Lower leg skin (tissue), 4 donors: Measurements from ENCODE around the gene AK5. TPM values are rescaled to one million over a fixed set of nuclear protein-coding genes. Genes with fewer than 3 reads are reported as not detected.

ENCODE experiments used
- DNase-seq, 2 donors: peaks; one replicate each; pipeline ENCODE4 v3.0.0-alpha.2; 2019; ENCODE audit warnings: low spot score in 2 of 2
- H3K4me3 ChIP-seq: fragments of 200-600 bp; sonication (generic); 2 replicates; pipeline ENCODE4 v1.5.1; 2017; ENCODE audit warnings: mild to moderate bottlenecking, low read depth; ENCODE audit not compliant: poor library complexity, severe bottlenecking
- CTCF ChIP-seq, 3 donors: fragments of 450-650 bp; IDR thresholded peaks; one replicate each; pipeline ENCODE4 v1.5.1; 2016; ENCODE audit warnings: antibody characterized with exemption in 3 of 3, mild to moderate bottlenecking in 3 of 3, moderate library complexity in 2 of 3
- POLR2A ChIP-seq, 2 donors: fragments of 450-650 bp; IDR thresholded peaks; one replicate each; pipeline ENCODE4 v1.6.1; 2016 to 2017; ENCODE audit warnings: antibody characterized with exemption in 2 of 2, mild to moderate bottlenecking in 1 of 2, moderate library complexity in 1 of 2
- WGBS, 2 donors: methylation state at CpG; one replicate each; pipeline ENCODE4 v1.1.5; 2018; 5-methylcytosine and 5-hydroxymethylcytosine counted together
- intact Hi-C: fragments of 100-400 bp; cut with DNase I; formaldehyde crosslinking; loops from one replicate; pipeline ENCODE4 v1.15.0; 2023; ENCODE audit warnings: low total_unique reads
- total RNA-seq, 4 donors: library from RNA; depleted of rRNA; stranded (reverse); fragments of >200 nt; gene quantifications; one replicate each; pipeline ENCODE4 v1.1.0, GENCODE V29; 2016

The AK5 gene
- total RNA-seq, 4 donors from 2014 or later = 0.08 to 2.6 (median 1.7) TPM

GRCh38 chr1:77471691-77472090 lies 189.9 kb downstream of the AK5 start:
- WGBS, 2 donors = 75 to 90% methylated on average over 2 of the region's 2 CpGs
- intact Hi-C loops = no loop called here
- no peak overlapping the region for H3K4me3 ChIP-seq
- no peak for TF ChIP-seq CTCF (IDR thresholded peaks at IDR 0.05)
- TF ChIP-seq POLR2A (IDR thresholded peaks at IDR 0.05) = no peak
- no peak for DNase-seq

- no peak for TF ChIP-seq CTCF (IDR thresholded peaks at IDR 0.05)
- no peak for TF ChIP-seq POLR2A (IDR thresholded peaks at IDR 0.05)
- no peak for DNase-seq
- 34 to 58% methylated on average over 3 of the region's 3 CpGs for WGBS, 2 donors
Observed at GRCh38 chr1:77473690-77474089, 191.9 kb downstream of the AK5 start.

GRCh38 chr1:77475641-77476040 lies 193.8 kb downstream of the AK5 start:
- DNase-seq = no peak
- WGBS, 2 donors = 21 to 38% methylated on average over 1 of the region's 1 CpG
- TF ChIP-seq CTCF (IDR thresholded peaks at IDR 0.05) (no peak), POLR2A (IDR thresholded peaks at IDR 0.05) (no peak)
- intact Hi-C loops = no loop called here
- H3K4me3 ChIP-seq = no peak overlapping the region

More at GRCh38 chr1:77473690-77474089, 191.9 kb downstream of the AK5 start:
- no peak overlapping the region for H3K4me3 ChIP-seq
- intact Hi-C loops = no loop called here

GRCh38 chr1:77476475-77476874 lies 194.7 kb downstream of the AK5 start:
- intact Hi-C loops = no loop called here
- no peak for DNase-seq
- TF ChIP-seq CTCF (IDR thresholded peaks at IDR 0.05) (no peak), POLR2A (IDR thresholded peaks at IDR 0.05) (no peak)
- 81 to 82% methylated on average over 7 of the region's 7 CpGs for WGBS, 2 donors
- no peak overlapping the region for H3K4me3 ChIP-seq

GRCh38 chr1:77484334-77484733 lies 202.5 kb downstream of the AK5 start:
- no peak for DNase-seq
- H3K4me3 ChIP-seq = no peak overlapping the region
- 51 to 57% methylated on average over 1 of the region's 1 CpG for WGBS, 2 donors
- no peak for TF ChIP-seq POLR2A (IDR thresholded peaks at IDR 0.05)
- no peak for TF ChIP-seq CTCF (IDR thresholded peaks at IDR 0.05)
- intact Hi-C loops = no loop called here

GRCh38 chr1:77484926-77485325 lies 203.1 kb downstream of the AK5 start:
- TF ChIP-seq POLR2A (IDR thresholded peaks at IDR 0.05) (no peak), CTCF (IDR thresholded peaks at IDR 0.05) (no peak)
- DNase-seq = no peak
- no peak overlapping the region for H3K4me3 ChIP-seq
- WGBS, 2 donors = 53 to 59% methylated on average over 2 of the region's 2 CpGs
- intact Hi-C loops = no loop called here
